Measurements from ENCODE around the gene GMCL2. TPM values are rescaled to one million over a fixed set of nuclear protein-coding genes. Genes with fewer than 3 reads are reported as not detected.

Gene GMCL2
- total and polyA plus RNA-seq, 4 donors: not detected

DNA sequence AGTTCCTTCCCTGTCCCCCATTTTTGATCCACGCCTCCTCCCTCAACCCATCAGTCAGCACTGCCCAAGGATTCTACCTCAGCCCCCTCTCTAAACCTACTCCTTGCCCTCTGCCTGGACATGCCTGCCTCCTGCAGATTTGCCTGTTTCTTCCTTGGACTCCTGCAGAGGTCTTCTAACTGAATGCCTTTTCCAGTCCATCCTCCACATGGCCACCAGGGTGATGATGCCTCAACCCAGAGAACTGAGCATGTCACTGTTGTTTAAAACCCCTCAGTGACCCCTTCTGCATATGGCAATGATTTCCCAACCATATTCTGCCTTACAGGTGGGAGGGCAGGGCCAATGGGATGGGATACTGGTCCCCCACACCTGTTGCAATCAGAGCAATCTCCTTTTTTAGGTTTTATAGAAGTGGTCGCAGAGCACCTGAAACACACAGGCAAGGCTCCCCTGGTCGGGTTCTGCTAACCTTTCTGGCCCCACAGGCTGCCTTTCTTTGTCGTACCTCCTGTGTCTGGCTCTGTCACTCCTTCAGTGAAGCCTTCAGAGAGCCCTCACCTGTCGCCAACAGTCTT lies 36.1 kb upstream of the GMCL2 start (continued):
- TF ChIP-seq, protein P1, sequence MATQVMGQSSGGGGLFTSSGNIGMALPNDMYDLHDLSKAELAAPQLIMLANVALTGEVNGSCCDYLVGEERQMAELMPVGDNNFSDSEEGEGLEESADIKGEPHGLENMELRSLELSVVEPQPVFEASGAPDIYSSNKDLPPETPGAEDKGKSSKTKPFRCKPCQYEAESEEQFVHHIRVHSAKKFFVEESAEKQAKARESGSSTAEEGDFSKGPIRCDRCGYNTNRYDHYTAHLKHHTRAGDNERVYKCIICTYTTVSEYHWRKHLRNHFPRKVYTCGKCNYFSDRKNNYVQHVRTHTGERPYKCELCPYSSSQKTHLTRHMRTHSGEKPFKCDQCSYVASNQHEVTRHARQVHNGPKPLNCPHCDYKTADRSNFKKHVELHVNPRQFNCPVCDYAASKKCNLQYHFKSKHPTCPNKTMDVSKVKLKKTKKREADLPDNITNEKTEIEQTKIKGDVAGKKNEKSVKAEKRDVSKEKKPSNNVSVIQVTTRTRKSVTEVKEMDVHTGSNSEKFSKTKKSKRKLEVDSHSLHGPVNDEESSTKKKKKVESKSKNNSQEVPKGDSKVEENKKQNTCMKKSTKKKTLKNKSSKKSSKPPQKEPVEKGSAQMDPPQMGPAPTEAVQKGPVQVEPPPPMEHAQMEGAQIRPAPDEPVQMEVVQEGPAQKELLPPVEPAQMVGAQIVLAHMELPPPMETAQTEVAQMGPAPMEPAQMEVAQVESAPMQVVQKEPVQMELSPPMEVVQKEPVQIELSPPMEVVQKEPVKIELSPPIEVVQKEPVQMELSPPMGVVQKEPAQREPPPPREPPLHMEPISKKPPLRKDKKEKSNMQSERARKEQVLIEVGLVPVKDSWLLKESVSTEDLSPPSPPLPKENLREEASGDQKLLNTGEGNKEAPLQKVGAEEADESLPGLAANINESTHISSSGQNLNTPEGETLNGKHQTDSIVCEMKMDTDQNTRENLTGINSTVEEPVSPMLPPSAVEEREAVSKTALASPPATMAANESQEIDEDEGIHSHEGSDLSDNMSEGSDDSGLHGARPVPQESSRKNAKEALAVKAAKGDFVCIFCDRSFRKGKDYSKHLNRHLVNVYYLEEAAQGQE (IDR thresholded peaks at IDR 0.05): no peak
- no peak for TF ChIP-seq TAF1 (conservative IDR thresholded peaks at IDR 0.05)
- no peak for TF ChIP-seq RAD21 (IDR thresholded peaks at IDR 0.05)
- TF ChIP-seq HNF4G (IDR thresholded peaks at IDR 0.05): no peak
- no peak for TF ChIP-seq HNF4A (conservative IDR thresholded peaks at IDR 0.05)

DNA sequence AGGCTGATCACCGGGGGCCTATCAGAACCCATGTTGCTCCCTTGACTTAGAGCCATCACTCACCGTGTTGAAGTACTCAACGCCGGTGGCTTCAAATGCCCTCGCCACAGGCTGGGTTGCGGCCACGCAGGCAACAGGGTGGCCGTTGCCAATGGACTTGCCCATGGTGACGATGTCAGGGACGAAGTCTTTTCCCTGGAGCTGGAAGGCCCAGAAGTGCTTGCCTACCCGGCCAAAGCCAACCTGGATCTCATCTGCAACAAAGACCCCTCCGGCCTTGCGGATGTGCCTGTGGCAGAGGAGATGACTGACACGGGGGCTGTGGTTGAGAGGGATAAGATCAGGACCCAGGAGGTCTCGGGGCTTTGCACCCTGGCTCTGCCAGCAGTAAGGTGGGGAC lies 35.1 kb upstream of the GMCL2 start:
- Histone ChIP-seq H3K36me3 (ENCODE audit: control insufficient read depth in 4 of 4, insufficient read depth in 3 of 4, low read depth in 1 of 4, low read length in 3 of 4) (peaks cover 3 to 50% (median 30%) of the 10 kb centered on the region in 4 donors), H3K4me3 (ENCODE audit: low read depth in 1 of 3, low read length in 3 of 3) (no peak overlapping the region), H3K27ac (ENCODE audit: low read depth in 1 of 2, low read length in 2 of 2) (no peak overlapping the region), H3K9ac (ENCODE audit: low read depth in 1 of 2, low read length in 2 of 2) (no peak overlapping the region), H3K4me1 (ENCODE audit: control insufficient read depth in 4 of 4, insufficient read depth in 4 of 4, low read length in 3 of 4) (peaks cover 0 to 16% (median 7%) of the 10 kb centered on the region in 4 donors), H3K27me3 (ENCODE audit: control insufficient read depth in 4 of 4, insufficient read depth in 4 of 4, low read length in 3 of 4) (no peaks in the 10 kb centered on the region), H3K9me3 (ENCODE audit: control insufficient read depth in 4 of 4, low read length in 3 of 4) (no peaks in the 10 kb centered on the region)
- WGBS: 99% methylated on average over 15 of the region's 15 CpGs
- no peak for DNase-seq (ENCODE audit: low spot score)
- TF ChIP-seq YY1 (IDR thresholded peaks at IDR 0.05) (no peak), SP1 (IDR thresholded peaks at IDR 0.05) (no peak), HNF4A (conservative IDR thresholded peaks at IDR 0.05) (no peak), FOXA1 (IDR thresholded peaks at IDR 0.05) (no peak), EGR1 (IDR thresholded peaks at IDR 0.05; ENCODE audit: low read depth in 2 of 2) (no peak)
- TF ChIP-seq, protein P2, sequence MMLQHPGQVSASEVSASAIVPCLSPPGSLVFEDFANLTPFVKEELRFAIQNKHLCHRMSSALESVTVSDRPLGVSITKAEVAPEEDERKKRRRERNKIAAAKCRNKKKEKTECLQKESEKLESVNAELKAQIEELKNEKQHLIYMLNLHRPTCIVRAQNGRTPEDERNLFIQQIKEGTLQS (IDR thresholded peaks at IDR 0.05): no peak
- TF ChIP-seq, protein P3, sequence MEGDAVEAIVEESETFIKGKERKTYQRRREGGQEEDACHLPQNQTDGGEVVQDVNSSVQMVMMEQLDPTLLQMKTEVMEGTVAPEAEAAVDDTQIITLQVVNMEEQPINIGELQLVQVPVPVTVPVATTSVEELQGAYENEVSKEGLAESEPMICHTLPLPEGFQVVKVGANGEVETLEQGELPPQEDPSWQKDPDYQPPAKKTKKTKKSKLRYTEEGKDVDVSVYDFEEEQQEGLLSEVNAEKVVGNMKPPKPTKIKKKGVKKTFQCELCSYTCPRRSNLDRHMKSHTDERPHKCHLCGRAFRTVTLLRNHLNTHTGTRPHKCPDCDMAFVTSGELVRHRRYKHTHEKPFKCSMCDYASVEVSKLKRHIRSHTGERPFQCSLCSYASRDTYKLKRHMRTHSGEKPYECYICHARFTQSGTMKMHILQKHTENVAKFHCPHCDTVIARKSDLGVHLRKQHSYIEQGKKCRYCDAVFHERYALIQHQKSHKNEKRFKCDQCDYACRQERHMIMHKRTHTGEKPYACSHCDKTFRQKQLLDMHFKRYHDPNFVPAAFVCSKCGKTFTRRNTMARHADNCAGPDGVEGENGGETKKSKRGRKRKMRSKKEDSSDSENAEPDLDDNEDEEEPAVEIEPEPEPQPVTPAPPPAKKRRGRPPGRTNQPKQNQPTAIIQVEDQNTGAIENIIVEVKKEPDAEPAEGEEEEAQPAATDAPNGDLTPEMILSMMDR (IDR thresholded peaks at IDR 0.05; ENCODE audit: low read depth, low read length, missing input control): no peak

DNA sequence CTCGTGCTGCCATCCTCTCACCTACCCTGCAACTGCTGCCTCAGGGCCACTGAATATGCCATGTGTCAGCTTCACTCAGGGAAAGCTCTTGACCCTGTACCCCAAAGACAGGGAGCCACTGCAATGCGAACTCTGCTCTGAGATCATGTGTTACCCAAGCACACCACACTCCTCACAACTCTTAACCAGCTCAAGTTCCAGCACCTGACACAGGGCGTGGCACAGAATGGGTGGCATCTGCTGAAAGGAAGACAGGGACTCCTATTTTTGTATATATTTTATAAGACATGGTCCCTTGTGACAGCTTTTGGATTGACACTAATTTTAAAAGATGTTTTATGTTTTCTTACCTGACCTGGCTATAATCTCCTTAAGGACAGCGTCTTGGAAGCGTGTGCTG lies 34.7 kb upstream of the GMCL2 start:
- 75% methylated on average over 5 of the region's 5 CpGs for WGBS
- H3K9ac ChIP-seq (ENCODE audit: low read depth in 1 of 2, low read length in 2 of 2): no peak overlapping the region
- H3K4me3 ChIP-seq (ENCODE audit: low read depth in 1 of 3, low read length in 3 of 3): no peak overlapping the region
- no peak for DNase-seq (ENCODE audit: low spot score)
- peaks cover under 1 to 16% (median 6%) of the 10 kb centered on the region in 4 donors for H3K4me1 ChIP-seq (ENCODE audit: control insufficient read depth in 4 of 4, insufficient read depth in 4 of 4, low read length in 3 of 4)
- no peaks in the 10 kb centered on the region for H3K27me3 ChIP-seq (ENCODE audit: control insufficient read depth in 4 of 4, insufficient read depth in 4 of 4, low read length in 3 of 4)
- no peak overlapping the region for H3K27ac ChIP-seq (ENCODE audit: low read depth in 1 of 2, low read length in 2 of 2)
- no peaks in the 10 kb centered on the region for H3K9me3 ChIP-seq (ENCODE audit: control insufficient read depth in 4 of 4, low read length in 3 of 4)
- H3K36me3 ChIP-seq (ENCODE audit: control insufficient read depth in 4 of 4, insufficient read depth in 3 of 4, low read depth in 1 of 4, low read length in 3 of 4): peaks cover 3 to 48% (median 28%) of the 10 kb centered on the region in 4 donors
- no peak for TF ChIP-seq JUND (IDR thresholded peaks at IDR 0.05)
- TF ChIP-seq, protein P4, sequence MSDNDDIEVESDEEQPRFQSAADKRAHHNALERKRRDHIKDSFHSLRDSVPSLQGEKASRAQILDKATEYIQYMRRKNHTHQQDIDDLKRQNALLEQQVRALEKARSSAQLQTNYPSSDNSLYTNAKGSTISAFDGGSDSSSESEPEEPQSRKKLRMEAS (IDR thresholded peaks at IDR 0.05): no peak
- TF ChIP-seq, protein P5, sequence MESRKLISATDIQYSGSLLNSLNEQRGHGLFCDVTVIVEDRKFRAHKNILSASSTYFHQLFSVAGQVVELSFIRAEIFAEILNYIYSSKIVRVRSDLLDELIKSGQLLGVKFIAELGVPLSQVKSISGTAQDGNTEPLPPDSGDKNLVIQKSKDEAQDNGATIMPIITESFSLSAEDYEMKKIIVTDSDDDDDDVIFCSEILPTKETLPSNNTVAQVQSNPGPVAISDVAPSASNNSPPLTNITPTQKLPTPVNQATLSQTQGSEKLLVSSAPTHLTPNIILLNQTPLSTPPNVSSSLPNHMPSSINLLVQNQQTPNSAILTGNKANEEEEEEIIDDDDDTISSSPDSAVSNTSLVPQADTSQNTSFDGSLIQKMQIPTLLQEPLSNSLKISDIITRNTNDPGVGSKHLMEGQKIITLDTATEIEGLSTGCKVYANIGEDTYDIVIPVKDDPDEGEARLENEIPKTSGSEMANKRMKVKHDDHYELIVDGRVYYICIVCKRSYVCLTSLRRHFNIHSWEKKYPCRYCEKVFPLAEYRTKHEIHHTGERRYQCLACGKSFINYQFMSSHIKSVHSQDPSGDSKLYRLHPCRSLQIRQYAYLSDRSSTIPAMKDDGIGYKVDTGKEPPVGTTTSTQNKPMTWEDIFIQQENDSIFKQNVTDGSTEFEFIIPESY (IDR thresholded peaks at IDR 0.05): no peak
- TF ChIP-seq FOXA1 (IDR thresholded peaks at IDR 0.05): no peak
- TF ChIP-seq FOXA2 (IDR thresholded peaks at IDR 0.05): no peak
- TF ChIP-seq SP1 (IDR thresholded peaks at IDR 0.05): no peak
- no peak for TF ChIP-seq NR2F2 (IDR thresholded peaks at IDR 0.05)
- TF ChIP-seq, protein P2 (IDR thresholded peaks at IDR 0.05): no peak
- TF ChIP-seq, protein P3 (IDR thresholded peaks at IDR 0.05; ENCODE audit: low read depth, low read length, missing input control): no peak

All from liver (tissue), 9 donors.